Neural cell (in vitro differentiated cells): ENCODE results near the gene CDC73. TPM values are rescaled to one million over a fixed set of nuclear protein-coding genes. Genes with fewer than 3 reads are reported as not detected.

Source experiments
- H2AFZ ChIP-seq: fragments of 200-600, 300-800 bp; sonication (generic), shearing (Covaris generic); 2 replicates; pipeline ENCODE4 v1.6.0; 2014; ENCODE audit warnings: low read depth, mild to moderate bottlenecking, antibody characterized with exemption, low read length, moderate library complexity
- H3F3A ChIP-seq: fragments of 200-600 bp; shearing (Covaris generic); 2 replicates; pipeline ENCODE4 v1.6.1; 2016; ENCODE audit warnings: mild to moderate bottlenecking, moderate library complexity, mixed read lengths, antibody characterized with exemption, low read length; ENCODE audit not compliant: insufficient read depth, poor library complexity, severe bottlenecking
- H3K27ac ChIP-seq: fragments of 200-600, 300-800 bp; sonication (generic), shearing (Covaris generic); 2 replicates; pipeline ENCODE4 v1.5.1; 2014; ENCODE audit warnings: mild to moderate bottlenecking, low read length, moderate library complexity
- H3K27me3 ChIP-seq: fragments of 300-800, 200-600 bp; sonication (generic), shearing (Covaris generic); 2 replicates; pipeline ENCODE4 v1.6.0; 2014; ENCODE audit warnings: mild to moderate bottlenecking, low read depth, low read length, moderate library complexity; ENCODE audit not compliant: insufficient read depth
- H3K36me3 ChIP-seq: fragments of 300-800, 200-600 bp; sonication (generic), shearing (Covaris generic); 2 replicates; pipeline ENCODE4 v1.5.1; 2014; ENCODE audit warnings: mild to moderate bottlenecking, antibody characterized with exemption, low read length, moderate library complexity; ENCODE audit not compliant: insufficient read depth
- H3K4me2 ChIP-seq: fragments of 300-800, 200-600 bp; sonication (generic), shearing (Covaris generic); 2 replicates; pipeline ENCODE4 v1.6.0; 2014; ENCODE audit warnings: mild to moderate bottlenecking, low read length
- H3K4me3 ChIP-seq: fragments of 300-800, 200-600 bp; sonication (generic), shearing (Covaris generic); 2 replicates; pipeline ENCODE4 v1.5.1; 2014; ENCODE audit warnings: mild to moderate bottlenecking, low read length, moderate library complexity
- H3K79me2 ChIP-seq: fragments of 200-600 bp; shearing (Covaris generic); replicated peaks from 2 replicates; pipeline ENCODE4 v1.6.0; 2014; ENCODE audit warnings: mild to moderate bottlenecking, low read length, moderate library complexity; ENCODE audit not compliant: insufficient read depth
- H3K9ac ChIP-seq: fragments of 300-800, 200-600 bp; sonication (generic), shearing (Covaris generic); 2 replicates; pipeline ENCODE4 v1.6.1; 2016; ENCODE audit warnings: mild to moderate bottlenecking, low read length, mixed read lengths
- H3K9me2 ChIP-seq: fragments of 200-600 bp; shearing (Covaris generic); 2 replicates; pipeline ENCODE4 v1.6.1; 2016; ENCODE audit warnings: mild to moderate bottlenecking, low read length, mixed read lengths; ENCODE audit not compliant: insufficient read depth
- H3K9me3 ChIP-seq: fragments of 200-600, 300-800 bp; sonication (generic), shearing (Covaris generic); 2 replicates; pipeline ENCODE4 v1.6.1; 2016; ENCODE audit warnings: mild to moderate bottlenecking, mixed run types, low read length, moderate library complexity, mixed read lengths
- H4K20me1 ChIP-seq: fragments of 200-600 bp; shearing (Covaris generic); 2 replicates; pipeline ENCODE4 v1.6.1; 2016; ENCODE audit warnings: mild to moderate bottlenecking, mixed run types; ENCODE audit not compliant: insufficient read depth
- CTCF ChIP-seq: fragments of 450-650 bp; IDR thresholded peaks from 2 replicates; pipeline ENCODE4 v1.5.1; 2014; ENCODE audit warnings: antibody characterized with exemption, mild to moderate bottlenecking, moderate library complexity; ENCODE audit not compliant: poor library complexity, severe bottlenecking
- EP300 ChIP-seq: fragments of 450-650 bp; conservative IDR thresholded peaks from 2 replicates; pipeline ENCODE4 v1.6.1; 2014; ENCODE audit warnings: antibody characterized with exemption, mild to moderate bottlenecking, moderate library complexity; ENCODE audit not compliant: poor library complexity, severe bottlenecking
- EZH2 ChIP-seq: fragments of 200-600, 300-800 bp; shearing (Covaris generic), sonication (generic); IDR thresholded peaks from 2 replicates; pipeline ENCODE4 v1.6.1; 2014; ENCODE audit warnings: antibody characterized with exemption, low read length, borderline replicate concordance, mild to moderate bottlenecking; ENCODE audit not compliant: insufficient read depth, poor library complexity, severe bottlenecking
- MXI1 ChIP-seq: fragments of 450-650 bp; conservative IDR thresholded peaks from 2 replicates; pipeline ENCODE4 v1.6.1; 2014; ENCODE audit warnings: antibody characterized with exemption, mild to moderate bottlenecking; ENCODE audit not compliant: poor library complexity, severe bottlenecking
- POLR2AphosphoS5 ChIP-seq: IDR thresholded peaks from 2 replicates; pipeline ENCODE4 v1.6.1; 2012
- RAD21 ChIP-seq: fragments of 450-650 bp; conservative IDR thresholded peaks from 2 replicates; pipeline ENCODE4 v1.6.1; 2014; ENCODE audit warnings: antibody characterized with exemption, mild to moderate bottlenecking, moderate library complexity
- SMC3 ChIP-seq: fragments of 450-650 bp; conservative IDR thresholded peaks from 2 replicates; pipeline ENCODE4 v1.6.1; 2014; ENCODE audit warnings: antibody characterized with exemption, mild to moderate bottlenecking, moderate library complexity; ENCODE audit not compliant: poor library complexity
- TAF1 ChIP-seq: IDR thresholded peaks from 2 replicates; pipeline ENCODE4 v1.6.1; 2012; ENCODE audit warnings: low read depth
- polyA plus RNA-seq: library from polyadenylated mRNA; depleted of rRNA; stranded (reverse); fragments of >200 nt; gene quantifications from 2 replicates; pipeline ENCODE4 v1.2.3, GENCODE V29; 2014
- TF ChIP-seq, protein P1 (sequence below): IDR thresholded peaks from 2 replicates; pipeline ENCODE4 v1.6.1; 2012; ENCODE audit warnings: borderline replicate concordance

Gene CDC73
- polyA plus RNA-seq, 1 donor from 2014 or later = 11.9 TPM

GRCh38 chr1:193118803-193119730 is 2.8 kb upstream of the CDC73 start:
- H3K4me2 ChIP-seq = no peak overlapping the region
- H3K9ac ChIP-seq = no peak overlapping the region
- H2AFZ ChIP-seq = no peak overlapping the region
- H3F3A ChIP-seq = no peaks in the 10 kb centered on the region
- peaks cover 16% of the 10 kb centered on the region for H3K79me2 ChIP-seq
- H3K27me3 ChIP-seq = no peaks in the 10 kb centered on the region
- no peak overlapping the region for H3K27ac ChIP-seq
- no peaks in the 10 kb centered on the region for H3K36me3 ChIP-seq
- H3K9me3 ChIP-seq = no peaks in the 10 kb centered on the region
- H3K4me3 ChIP-seq = no peak overlapping the region
- H3K9me2 ChIP-seq = no peaks in the 10 kb centered on the region
- TF ChIP-seq SMC3 = no peak
- TF ChIP-seq EP300 = no peak
- no peak for TF ChIP-seq MXI1
- TF ChIP-seq RAD21 = no peak
- TF ChIP-seq, protein P1, sequence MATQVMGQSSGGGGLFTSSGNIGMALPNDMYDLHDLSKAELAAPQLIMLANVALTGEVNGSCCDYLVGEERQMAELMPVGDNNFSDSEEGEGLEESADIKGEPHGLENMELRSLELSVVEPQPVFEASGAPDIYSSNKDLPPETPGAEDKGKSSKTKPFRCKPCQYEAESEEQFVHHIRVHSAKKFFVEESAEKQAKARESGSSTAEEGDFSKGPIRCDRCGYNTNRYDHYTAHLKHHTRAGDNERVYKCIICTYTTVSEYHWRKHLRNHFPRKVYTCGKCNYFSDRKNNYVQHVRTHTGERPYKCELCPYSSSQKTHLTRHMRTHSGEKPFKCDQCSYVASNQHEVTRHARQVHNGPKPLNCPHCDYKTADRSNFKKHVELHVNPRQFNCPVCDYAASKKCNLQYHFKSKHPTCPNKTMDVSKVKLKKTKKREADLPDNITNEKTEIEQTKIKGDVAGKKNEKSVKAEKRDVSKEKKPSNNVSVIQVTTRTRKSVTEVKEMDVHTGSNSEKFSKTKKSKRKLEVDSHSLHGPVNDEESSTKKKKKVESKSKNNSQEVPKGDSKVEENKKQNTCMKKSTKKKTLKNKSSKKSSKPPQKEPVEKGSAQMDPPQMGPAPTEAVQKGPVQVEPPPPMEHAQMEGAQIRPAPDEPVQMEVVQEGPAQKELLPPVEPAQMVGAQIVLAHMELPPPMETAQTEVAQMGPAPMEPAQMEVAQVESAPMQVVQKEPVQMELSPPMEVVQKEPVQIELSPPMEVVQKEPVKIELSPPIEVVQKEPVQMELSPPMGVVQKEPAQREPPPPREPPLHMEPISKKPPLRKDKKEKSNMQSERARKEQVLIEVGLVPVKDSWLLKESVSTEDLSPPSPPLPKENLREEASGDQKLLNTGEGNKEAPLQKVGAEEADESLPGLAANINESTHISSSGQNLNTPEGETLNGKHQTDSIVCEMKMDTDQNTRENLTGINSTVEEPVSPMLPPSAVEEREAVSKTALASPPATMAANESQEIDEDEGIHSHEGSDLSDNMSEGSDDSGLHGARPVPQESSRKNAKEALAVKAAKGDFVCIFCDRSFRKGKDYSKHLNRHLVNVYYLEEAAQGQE = no peak
- no peak for TF ChIP-seq CTCF
- no peak for TF ChIP-seq EZH2
- no peak for TF ChIP-seq TAF1
- H4K20me1 ChIP-seq = no peaks in the 10 kb centered on the region

DNA sequence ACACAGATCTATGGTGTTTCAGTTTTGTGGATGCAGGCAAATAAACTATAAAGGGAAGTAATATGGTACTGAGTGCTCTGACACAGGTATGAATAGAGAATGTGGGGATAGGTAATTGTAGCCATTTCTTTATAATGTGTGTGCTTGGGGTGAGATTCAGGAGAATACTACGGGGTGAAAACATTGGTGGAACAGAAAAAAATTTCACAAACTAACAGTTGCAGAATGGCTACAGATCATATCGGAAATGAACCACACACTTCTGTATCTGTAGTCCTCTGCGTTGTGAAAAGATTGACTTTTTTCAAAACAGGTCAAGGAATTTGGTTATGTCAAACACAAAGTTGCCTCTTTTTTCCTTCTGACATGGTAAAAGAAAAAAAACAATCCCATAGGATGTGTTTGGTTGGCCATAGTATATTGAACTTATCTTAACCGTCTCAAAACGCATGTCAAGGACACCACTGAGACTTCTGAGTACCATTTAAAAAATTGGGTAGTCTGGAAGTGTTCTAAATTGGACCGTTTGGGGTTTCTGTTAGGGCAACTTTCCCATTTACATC is 1.1 kb upstream of the CDC73 start:
- H3K9ac ChIP-seq = no peak overlapping the region
- no peaks in the 10 kb centered on the region for H3K9me2 ChIP-seq
- peak overlapping the region; percentile 82 for H3K4me3 ChIP-seq
- TF ChIP-seq RAD21 (no peak), TAF1 (no peak), EZH2 (no peak), MXI1 (no peak), POLR2AphosphoS5 (no peak), SMC3 (no peak), EP300 (no peak), CTCF (no peak)
- TF ChIP-seq, protein P1 = no peak
- no peaks in the 10 kb centered on the region for H4K20me1 ChIP-seq
- H3K27me3 ChIP-seq = no peaks in the 10 kb centered on the region
- H3K36me3 ChIP-seq = no peaks in the 10 kb centered on the region
- H3F3A ChIP-seq = no peaks in the 10 kb centered on the region
- peaks cover 31% of the 10 kb centered on the region for H3K79me2 ChIP-seq
- H3K27ac ChIP-seq = no peak overlapping the region
- H3K9me3 ChIP-seq = no peaks in the 10 kb centered on the region
- H2AFZ ChIP-seq = peak overlapping the region; percentile 88
- no peak overlapping the region for H3K4me2 ChIP-seq
